K562 (cell line): ENCODE measurements around the gene AEN. TPM values are rescaled to one million over a fixed set of nuclear protein-coding genes. Genes with fewer than 3 reads are reported as not detected.
A peak's percentile ranks its signal among the peaks of the same experiment; 100 is the strongest.

ENCODE experiments used
- AFF4 ChIP-seq: sonication (generic); formaldehyde crosslinking; IDR thresholded peaks from 2 replicates; pipeline ENCODE4 v1.8.0; 2023; ENCODE audit warnings: mild to moderate bottlenecking, missing genetic modification reagents
- CBX2 ChIP-seq: fragments of 200-600 bp; sonication (generic); IDR thresholded peaks from one replicate; pipeline ENCODE4 v1.6.1; 2012; ENCODE audit warnings: mild to moderate bottlenecking, low read length, inconsistent platforms; ENCODE audit not compliant: insufficient read depth, poor library complexity, severe bottlenecking
- CGGBP1 ChIP-seq: fragments of 250-450 bp; sonication (Bioruptor Pico); IDR thresholded peaks from 2 replicates; pipeline ENCODE4 v1.9.0; 2021; ENCODE audit warnings: mild to moderate bottlenecking
- ILK ChIP-seq: fragments of 450-650 bp; IDR thresholded peaks from 2 replicates; pipeline ENCODE4 v1.6.1; 2016; ENCODE audit warnings: missing genetic modification characterization, low read depth, mild to moderate bottlenecking, missing compliant biosample characterization, moderate library complexity, borderline replicate concordance
- JUN ChIP-seq, 2 experiments: sonication (generic) in 1 of 2; formaldehyde crosslinking in 1 of 2; IDR thresholded peaks; 2 replicates each; pipeline versions ENCODE4 v1.6.1 to v1.8.0; 2012 to 2022; ENCODE audit warnings: borderline replicate concordance in 2 of 2, mild to moderate bottlenecking in 2 of 2, improper control_type of control experiment in 1 of 2, low read depth in 1 of 2, low read length in 1 of 2, missing genetic modification reagents in 1 of 2
- L3MBTL2 ChIP-seq: fragments of 450-650 bp; IDR thresholded peaks from 2 replicates; pipeline ENCODE4 v1.6.1; 2016; ENCODE audit warnings: mild to moderate bottlenecking, moderate library complexity
- NR1H2 ChIP-seq: sonication (generic); formaldehyde crosslinking; IDR thresholded peaks from 2 replicates; pipeline ENCODE4 v1.4.0; 2020; ENCODE audit warnings: mild to moderate bottlenecking, missing genetic modification reagents
- PHTF2 ChIP-seq: fragments of 250-450 bp; sonication (Bioruptor Pico); IDR thresholded peaks from 2 replicates; pipeline ENCODE4 v1.5.0; 2021; ENCODE audit warnings: mild to moderate bottlenecking
- POLR3A ChIP-seq: IDR thresholded peaks from 2 replicates; pipeline ENCODE4 v1.6.1; 2011; ENCODE audit warnings: borderline replicate concordance, mild to moderate bottlenecking, moderate library complexity; ENCODE audit not compliant: insufficient read length, insufficient read depth; ENCODE audit errors: extremely low read depth
- ZBTB5 ChIP-seq: fragments of 450-650 bp; IDR thresholded peaks from 2 replicates; pipeline ENCODE4 v1.6.1; 2017; ENCODE audit warnings: antibody characterized with exemption
- ZNF140 ChIP-seq: fragments of 250-450 bp; sonication (Bioruptor Pico); IDR thresholded peaks from 2 replicates; pipeline ENCODE4 v1.8.0; 2021; ENCODE audit warnings: moderate library complexity, mild to moderate bottlenecking, inconsistent platforms
- ZNF518B ChIP-seq: fragments of 250-450 bp; sonication (Bioruptor Pico); IDR thresholded peaks from 2 replicates; pipeline ENCODE4 v1.5.0; 2021; ENCODE audit warnings: mild to moderate bottlenecking, moderate library complexity
- polyA plus RNA-seq, 8 experiments: library from polyadenylated mRNA; depleted of rRNA in 4 of 8; stranded (reverse) in 5 of 8; unstranded in 3 of 8; fragments of >200 nt; fragmentation: Nextera tagmentation in 2 of 8; fragmentation: Illumina TruSeq in 1 of 8; extraction: Ambion mirVana in 2 of 8; extraction: Trizol in 1 of 8; gene quantifications; 2 replicates each; pipeline versions ENCODE4 v1.2.1 to v1.2.3, GENCODE V29; 2011 to 2014; ENCODE audit warnings: inconsistent platforms in 1 of 8, missing spikeins in 1 of 8
- total RNA-seq, 7 experiments: library from RNA; depleted of rRNA in 6 of 7; stranded (reverse); fragments of >200 nt in 6 of 7; fragmentation: Illumina TruSeq in 2 of 7; extraction: Trizol in 2 of 7; gene quantifications; 2 replicates each; pipeline versions ENCODE4 v1.2.1 to v1.2.3, GENCODE V29; 2011 to 2021; ENCODE audit warnings: low replicate concordance in 1 of 7

Gene AEN
- total and polyA plus RNA-seq, 9 of the 15 experiments (the other 6 are each of a cell fraction or from before 2014, with no cell fraction given) = 9.0 to 51.0 (median 32.8) TPM

GRCh38 chr15:88657326-88658069 is 36.4 kb downstream of the AEN start (continued):
- TF ChIP-seq AFF4 (CRISPR knock-in tag) (no peak), L3MBTL2 (0 out of 2 replicates have a peak, but pooled peaks have one; percentile 31), NR1H2 (CRISPR knock-in tag) (no peak), ZNF518B (CRISPR knock-in tag) (no peak), POLR3A (no peak), CGGBP1 (CRISPR knock-in tag) (no peak), ZNF140 (CRISPR knock-in tag) (no peak), CBX2 (no peak), PHTF2 (no peak), ZBTB5 (no peak), JUN (IDR thresholded peaks at IDR 0.05; ENCODE audit: borderline replicate concordance, low read depth, low read length) (no peak), JUN (CRISPR knock-in tag; IDR thresholded peaks at IDR 0.05; ENCODE audit: borderline replicate concordance) (no peak), ILK (tag) (no peak)
